Activated T-cell treated with anti-CD3 and anti-CD28 coated beads, Interleukin-2, amount 50 U/mL, for 24 hours (primary cell): ENCODE results near the gene SCFD2.

Experiments
- DNase-seq: peaks from one replicate; pipeline ENCODE4 v3.0.0-alpha.2; 2020
- H3K27ac Mint-ChIP-seq: 2 replicates; pipeline ENCODE4 v1.8.0; 2020; ENCODE audit warnings: mild to moderate bottlenecking, mixed read lengths
- H3K27me3 Mint-ChIP-seq: 2 replicates; pipeline ENCODE4 v1.8.0; 2020; ENCODE audit warnings: mixed read lengths
- H3K36me3 Mint-ChIP-seq: 2 replicates; pipeline ENCODE4 v1.8.0; 2020; ENCODE audit warnings: low read depth, mixed read lengths
- H3K4me1 Mint-ChIP-seq: 2 replicates; pipeline ENCODE4 v1.8.0; 2020; ENCODE audit warnings: low read depth, mixed read lengths
- H3K4me3 Mint-ChIP-seq: 2 replicates; pipeline ENCODE4 v1.8.0; 2020; ENCODE audit warnings: mild to moderate bottlenecking, moderate library complexity, mixed read lengths
- H3K9me3 Mint-ChIP-seq: 2 replicates; pipeline ENCODE4 v1.8.0; 2020; ENCODE audit warnings: mixed read lengths

SCFD2 gene

DNA sequence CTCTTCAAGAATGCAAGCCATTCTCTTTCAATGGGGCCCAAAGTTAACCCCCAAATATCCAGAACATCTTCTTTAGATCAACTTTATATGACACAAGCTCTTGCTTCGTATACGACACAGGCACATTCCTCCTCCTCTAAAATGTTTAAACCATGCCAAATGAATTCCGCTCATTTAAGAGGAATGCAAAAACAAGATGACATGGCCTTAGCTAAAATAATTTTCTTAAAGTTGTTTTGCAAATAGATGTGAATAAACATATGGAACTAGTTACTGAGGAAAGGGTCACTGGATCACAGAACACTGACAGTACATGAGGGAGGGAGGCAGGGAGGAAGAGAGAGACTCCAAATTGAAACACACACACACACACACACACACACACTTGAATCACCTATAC lies 406.3 kb downstream of the SCFD2 start:
- no peaks in the 10 kb centered on the region for H3K27me3 Mint-ChIP-seq

GRCh38 chr4:52957835-52958631 lies 407.8 kb downstream of the SCFD2 start:
- H3K27ac Mint-ChIP-seq = no peak overlapping the region
- H3K9me3 Mint-ChIP-seq = no peaks in the 10 kb centered on the region
- peaks cover 11% of the 10 kb centered on the region for H3K36me3 Mint-ChIP-seq
- no peaks in the 10 kb centered on the region for H3K4me1 Mint-ChIP-seq
- no peak for DNase-seq
- no peaks in the 10 kb centered on the region for H3K27me3 Mint-ChIP-seq
- H3K4me3 Mint-ChIP-seq = no peak overlapping the region

More for the DNA sequence above, 406.3 kb downstream of the SCFD2 start:
- no peaks in the 10 kb centered on the region for H3K4me1 Mint-ChIP-seq
- H3K36me3 Mint-ChIP-seq = peaks cover 2% of the 10 kb centered on the region
- no peak overlapping the region for H3K27ac Mint-ChIP-seq
- DNase-seq = no peak
- H3K9me3 Mint-ChIP-seq = no peaks in the 10 kb centered on the region
- no peak overlapping the region for H3K4me3 Mint-ChIP-seq

DNA sequence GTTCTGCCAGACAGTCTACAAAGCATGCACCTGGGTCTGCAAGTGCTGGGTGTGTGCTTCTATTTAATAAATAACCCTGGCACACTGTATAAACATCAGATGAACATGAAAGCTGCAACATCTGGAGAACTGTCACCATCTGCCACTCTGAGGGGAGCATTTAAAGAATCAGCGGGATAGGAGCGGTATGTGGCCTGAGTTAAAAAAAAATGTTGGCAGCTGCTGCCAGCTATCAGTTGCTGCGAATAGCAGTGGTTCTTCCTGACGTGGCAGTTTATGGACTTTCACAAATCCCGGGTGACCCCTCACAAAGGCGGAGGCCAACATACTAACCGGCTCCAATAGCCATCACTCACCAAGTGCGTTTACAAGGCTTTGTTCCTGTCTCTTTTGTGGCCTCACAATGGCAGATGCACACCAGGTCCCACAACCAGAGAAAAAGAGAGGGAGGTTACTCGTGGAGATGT lies 408.6 kb downstream of the SCFD2 start:
- Mint-ChIP-seq H3K36me3 (peaks cover 11% of the 10 kb centered on the region), H3K4me3 (no peak overlapping the region), H3K27ac (no peak overlapping the region), H3K9me3 (no peaks in the 10 kb centered on the region), H3K4me1 (no peaks in the 10 kb centered on the region), H3K27me3 (no peaks in the 10 kb centered on the region)
- DNase-seq = no peak

GRCh38 chr4:52956691-52957090 lies 409.2 kb downstream of the SCFD2 start:
- Mint-ChIP-seq H3K27me3 (no peaks in the 10 kb centered on the region), H3K4me3 (no peak overlapping the region), H3K4me1 (no peaks in the 10 kb centered on the region), H3K36me3 (peaks cover 10% of the 10 kb centered on the region), H3K27ac (no peak overlapping the region), H3K9me3 (no peaks in the 10 kb centered on the region)
- DNase-seq = no peak

DNA sequence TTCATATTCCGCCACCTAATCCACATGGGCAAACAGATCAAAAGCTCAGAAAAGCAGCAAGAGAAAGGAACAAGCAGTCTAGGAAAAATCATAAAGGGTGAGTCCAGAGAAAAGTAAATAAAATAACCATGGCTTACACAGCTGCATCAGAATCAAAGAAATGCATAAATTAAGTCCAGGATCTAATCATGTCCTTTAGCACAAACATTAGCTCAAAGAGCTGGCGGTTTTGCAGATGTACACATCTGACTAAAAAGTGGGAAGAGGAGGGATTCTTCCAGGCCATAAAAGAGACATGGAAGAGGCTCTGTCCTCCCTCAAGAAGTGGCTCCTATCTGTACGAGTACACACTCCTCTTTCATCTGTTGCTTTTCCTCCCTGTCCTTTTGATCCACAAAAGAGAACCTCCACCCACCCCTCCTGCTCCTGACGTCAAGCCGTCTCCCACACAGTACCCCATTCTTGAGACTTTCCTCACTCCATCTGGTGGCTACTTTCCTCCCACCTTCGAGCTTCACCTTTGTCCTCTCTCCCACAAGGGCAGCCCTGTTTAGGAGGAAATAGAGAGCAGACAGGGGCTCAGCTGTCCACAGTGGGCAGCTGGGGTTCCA lies 411.2 kb downstream of the SCFD2 start:
- Mint-ChIP-seq H3K27me3 (no peaks in the 10 kb centered on the region), H3K27ac (no peak overlapping the region), H3K4me1 (no peaks in the 10 kb centered on the region), H3K9me3 (no peaks in the 10 kb centered on the region), H3K4me3 (no peak overlapping the region), H3K36me3 (peaks cover 24% of the 10 kb centered on the region)
- DNase-seq = no peak

GRCh38 chr4:52952540-52952939 lies 413.3 kb downstream of the SCFD2 start:
- H3K9me3 Mint-ChIP-seq = no peaks in the 10 kb centered on the region
- no peaks in the 10 kb centered on the region for H3K27me3 Mint-ChIP-seq
- H3K4me3 Mint-ChIP-seq = no peak overlapping the region
- H3K4me1 Mint-ChIP-seq = no peaks in the 10 kb centered on the region
- no peak overlapping the region for H3K27ac Mint-ChIP-seq
- H3K36me3 Mint-ChIP-seq = peaks cover 31% of the 10 kb centered on the region
- no peak for DNase-seq

- Mint-ChIP-seq H3K4me1 (no peaks in the 10 kb centered on the region), H3K4me3 (no peak overlapping the region), H3K27ac (no peak overlapping the region), H3K36me3 (peaks cover 31% of the 10 kb centered on the region), H3K9me3 (no peaks in the 10 kb centered on the region), H3K27me3 (no peaks in the 10 kb centered on the region)
- DNase-seq = no peak
These were observed 414.8 kb downstream of the SCFD2 start for GRCh38 chr4:52951016-52951415.

DNA sequence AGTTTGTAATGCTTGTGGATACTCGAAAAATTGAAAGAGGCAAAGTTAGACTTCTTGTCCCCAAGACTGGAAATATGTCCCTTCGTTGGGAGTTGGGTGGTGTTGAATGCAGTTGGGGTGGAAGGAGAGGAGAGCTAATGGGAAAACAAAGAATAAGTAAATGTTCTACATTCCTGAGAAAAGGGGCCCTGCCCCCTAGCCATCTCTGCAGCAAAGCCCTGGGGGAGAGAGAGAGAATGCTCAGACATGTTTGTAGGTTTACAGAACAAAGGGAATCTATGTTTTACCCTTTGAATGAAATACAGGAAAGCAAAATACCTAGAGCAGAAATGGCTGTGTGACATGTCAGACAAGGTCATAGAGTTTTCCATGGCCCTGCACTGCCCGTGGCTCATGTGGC lies 415.6 kb downstream of the SCFD2 start:
- H3K9me3 Mint-ChIP-seq = no peaks in the 10 kb centered on the region
- H3K27me3 Mint-ChIP-seq = no peaks in the 10 kb centered on the region
- H3K27ac Mint-ChIP-seq = no peak overlapping the region
- H3K4me1 Mint-ChIP-seq = no peaks in the 10 kb centered on the region
- H3K4me3 Mint-ChIP-seq = no peak overlapping the region
- H3K36me3 Mint-ChIP-seq = peaks cover 31% of the 10 kb centered on the region
- DNase-seq = no peak

DNA sequence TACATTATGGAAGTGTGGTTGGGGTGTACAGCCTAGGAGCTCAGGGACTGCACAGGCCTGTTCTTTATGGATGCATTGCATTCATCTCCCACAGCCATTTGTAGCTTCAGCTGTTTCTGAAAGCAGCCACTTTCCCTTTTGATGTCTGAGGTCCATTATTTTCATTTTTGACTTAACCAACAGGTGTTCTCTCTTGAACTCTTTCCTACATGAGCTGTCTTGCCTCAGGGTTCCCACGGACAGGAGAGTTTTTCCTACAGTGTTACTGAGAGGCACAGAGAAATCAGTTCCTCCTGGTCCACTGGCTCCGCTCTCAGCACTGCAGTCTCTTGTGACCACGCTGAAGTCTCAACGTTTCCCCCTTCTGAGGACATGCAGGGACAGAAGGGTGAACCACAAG lies 416.5 kb downstream of the SCFD2 start:
- no peaks in the 10 kb centered on the region for H3K9me3 Mint-ChIP-seq
- H3K27ac Mint-ChIP-seq = no peak overlapping the region
- DNase-seq = no peak
- H3K36me3 Mint-ChIP-seq = peaks cover 29% of the 10 kb centered on the region
- no peaks in the 10 kb centered on the region for H3K27me3 Mint-ChIP-seq
- no peak overlapping the region for H3K4me3 Mint-ChIP-seq
- H3K4me1 Mint-ChIP-seq = no peaks in the 10 kb centered on the region

DNA sequence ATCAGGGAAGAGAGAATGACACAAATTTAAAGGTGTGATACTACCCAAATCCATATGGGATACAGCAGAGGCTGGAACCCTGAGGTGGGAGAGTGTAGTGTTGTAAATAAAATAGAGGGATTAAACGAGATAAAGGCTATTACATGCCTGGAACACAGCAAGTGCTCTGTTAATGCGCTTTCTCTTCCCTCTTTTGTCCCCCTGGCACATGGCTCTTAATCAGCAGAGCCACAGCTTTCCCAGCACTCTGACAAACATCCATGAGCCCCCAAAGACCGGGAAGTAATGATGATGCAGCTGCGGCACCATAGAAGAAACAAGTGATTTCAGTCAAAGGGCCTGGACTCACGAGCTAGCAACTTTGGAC lies 417.8 kb downstream of the SCFD2 start:
- peaks cover 23% of the 10 kb centered on the region for H3K36me3 Mint-ChIP-seq
- H3K27me3 Mint-ChIP-seq = no peaks in the 10 kb centered on the region
- no peak overlapping the region for H3K27ac Mint-ChIP-seq
- no peaks in the 10 kb centered on the region for H3K9me3 Mint-ChIP-seq
- no peak overlapping the region for H3K4me3 Mint-ChIP-seq
- no peaks in the 10 kb centered on the region for H3K4me1 Mint-ChIP-seq
- no peak for DNase-seq

- DNase-seq = no peak
- no peak overlapping the region for H3K4me3 Mint-ChIP-seq
- no peaks in the 10 kb centered on the region for H3K27me3 Mint-ChIP-seq
- no peaks in the 10 kb centered on the region for H3K9me3 Mint-ChIP-seq
- no peak overlapping the region for H3K27ac Mint-ChIP-seq
- no peaks in the 10 kb centered on the region for H3K4me1 Mint-ChIP-seq
- peaks cover 23% of the 10 kb centered on the region for H3K36me3 Mint-ChIP-seq
These were observed 418.3 kb downstream of the SCFD2 start for GRCh38 chr4:52947401-52948056.

GRCh38 chr4:52946855-52947254 lies 419.0 kb downstream of the SCFD2 start:
- H3K27ac Mint-ChIP-seq = no peak overlapping the region
- no peaks in the 10 kb centered on the region for H3K4me1 Mint-ChIP-seq
- H3K36me3 Mint-ChIP-seq = peaks cover 23% of the 10 kb centered on the region
- no peaks in the 10 kb centered on the region for H3K9me3 Mint-ChIP-seq
- DNase-seq = no peak
- no peaks in the 10 kb centered on the region for H3K27me3 Mint-ChIP-seq
- H3K4me3 Mint-ChIP-seq = no peak overlapping the region

DNA sequence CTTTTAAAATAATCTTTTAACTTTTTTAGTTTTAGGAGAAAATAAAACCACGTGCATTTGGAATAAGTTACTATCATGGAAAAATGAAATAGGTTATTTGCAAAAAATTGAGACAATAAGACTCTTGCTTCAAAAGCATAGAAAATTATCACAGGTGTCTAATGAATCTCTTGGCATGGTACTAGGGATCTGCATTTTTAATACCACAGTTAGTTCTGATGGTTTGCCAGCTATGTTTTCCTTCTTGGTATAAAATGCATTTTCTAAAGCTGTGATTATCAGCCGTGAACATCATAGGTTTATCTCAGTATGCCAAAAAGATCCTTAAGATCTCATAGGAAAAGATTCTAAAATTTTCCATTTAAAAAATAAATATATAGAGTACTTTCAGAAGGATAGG lies 419.9 kb downstream of the SCFD2 start:
- H3K4me1 Mint-ChIP-seq = no peaks in the 10 kb centered on the region
- no peak for DNase-seq
- H3K4me3 Mint-ChIP-seq = no peak overlapping the region
- H3K27ac Mint-ChIP-seq = no peak overlapping the region
- no peaks in the 10 kb centered on the region for H3K9me3 Mint-ChIP-seq
- peaks cover 19% of the 10 kb centered on the region for H3K36me3 Mint-ChIP-seq
- no peaks in the 10 kb centered on the region for H3K27me3 Mint-ChIP-seq

- Mint-ChIP-seq H3K27ac (no peak overlapping the region), H3K27me3 (no peaks in the 10 kb centered on the region), H3K36me3 (peaks cover 14% of the 10 kb centered on the region), H3K4me1 (no peaks in the 10 kb centered on the region), H3K9me3 (no peaks in the 10 kb centered on the region), H3K4me3 (no peak overlapping the region)
- no peak for DNase-seq
These were observed 420.4 kb downstream of the SCFD2 start for GRCh38 chr4:52945326-52945898.

DNA sequence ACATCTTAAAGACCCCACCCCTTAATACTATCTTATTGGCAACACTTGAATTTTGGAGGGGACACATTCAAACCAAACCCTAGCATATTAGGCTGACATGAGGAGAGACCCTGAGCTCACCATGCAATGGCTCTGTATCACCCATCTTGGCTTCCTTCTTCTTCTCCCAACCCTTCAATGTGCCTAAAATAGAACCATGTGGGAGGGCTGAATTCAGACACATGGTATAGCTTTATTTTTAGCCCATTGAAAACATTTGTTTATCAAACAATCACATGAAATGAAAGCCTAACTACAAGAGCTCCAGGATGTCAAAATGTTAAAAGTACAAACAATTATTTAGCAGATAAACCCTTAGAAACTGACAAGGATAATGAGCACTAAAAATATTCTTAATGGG lies 422.2 kb downstream of the SCFD2 start:
- Mint-ChIP-seq H3K27ac (no peak overlapping the region), H3K4me3 (no peak overlapping the region), H3K4me1 (no peaks in the 10 kb centered on the region), H3K9me3 (no peaks in the 10 kb centered on the region), H3K36me3 (peaks cover 2% of the 10 kb centered on the region), H3K27me3 (no peaks in the 10 kb centered on the region)
- DNase-seq = no peak
